Transverse colon (tissue), 3 donors: ENCODE results near the gene RAX.

Experiments used
- EP300 ChIP-seq: sonication (generic); formaldehyde crosslinking; IDR thresholded peaks from one replicate; pipeline ENCODE4 v1.6.1; 2017; ENCODE audit warnings: antibody characterized with exemption, low read depth
- TF ChIP-seq, protein P1 (sequence below), 5 experiments: fragments of 200-600 bp in 3 of 5; fragments of 450-650 bp in 2 of 5; sonication (generic) in 3 of 5; IDR thresholded peaks; 1 replicate in 2 of 5; 2 replicates in 3 of 5; pipeline ENCODE4 v1.5.1; 2016 to 2017; ENCODE audit warnings: antibody characterized with exemption in 5 of 5, inconsistent platforms in 3 of 5, mild to moderate bottlenecking in 2 of 5, moderate library complexity in 1 of 5

DNA sequence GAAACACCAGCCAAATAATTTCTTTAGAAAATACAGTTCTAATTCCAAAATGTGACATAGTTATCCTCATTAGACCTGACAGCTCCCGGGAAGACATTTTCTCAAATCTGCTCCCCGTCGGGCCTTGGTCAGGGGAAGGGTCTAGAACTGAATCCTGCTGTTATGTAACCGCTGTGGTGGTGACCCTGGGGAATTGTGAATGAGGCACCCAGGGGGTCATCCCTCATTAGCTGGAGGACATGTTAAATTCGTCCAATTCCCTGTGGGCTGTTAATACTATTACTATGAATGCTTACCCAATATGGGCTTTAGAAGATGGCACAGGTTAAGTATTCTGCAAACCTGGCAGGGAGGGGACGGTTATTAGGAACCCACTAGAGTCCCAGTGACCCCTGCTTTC, 33.4 kb upstream of the RAX start:
- TF ChIP-seq, protein P1, sequence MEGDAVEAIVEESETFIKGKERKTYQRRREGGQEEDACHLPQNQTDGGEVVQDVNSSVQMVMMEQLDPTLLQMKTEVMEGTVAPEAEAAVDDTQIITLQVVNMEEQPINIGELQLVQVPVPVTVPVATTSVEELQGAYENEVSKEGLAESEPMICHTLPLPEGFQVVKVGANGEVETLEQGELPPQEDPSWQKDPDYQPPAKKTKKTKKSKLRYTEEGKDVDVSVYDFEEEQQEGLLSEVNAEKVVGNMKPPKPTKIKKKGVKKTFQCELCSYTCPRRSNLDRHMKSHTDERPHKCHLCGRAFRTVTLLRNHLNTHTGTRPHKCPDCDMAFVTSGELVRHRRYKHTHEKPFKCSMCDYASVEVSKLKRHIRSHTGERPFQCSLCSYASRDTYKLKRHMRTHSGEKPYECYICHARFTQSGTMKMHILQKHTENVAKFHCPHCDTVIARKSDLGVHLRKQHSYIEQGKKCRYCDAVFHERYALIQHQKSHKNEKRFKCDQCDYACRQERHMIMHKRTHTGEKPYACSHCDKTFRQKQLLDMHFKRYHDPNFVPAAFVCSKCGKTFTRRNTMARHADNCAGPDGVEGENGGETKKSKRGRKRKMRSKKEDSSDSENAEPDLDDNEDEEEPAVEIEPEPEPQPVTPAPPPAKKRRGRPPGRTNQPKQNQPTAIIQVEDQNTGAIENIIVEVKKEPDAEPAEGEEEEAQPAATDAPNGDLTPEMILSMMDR (IDR thresholded peaks at IDR 0.05), result no peak
- no peak for TF ChIP-seq EP300
